C4-2B (cell line): ENCODE results near the gene P3H2.

ENCODE experiments used
- CTCF ChIP-seq: fragments of 450-650 bp; conservative IDR thresholded peaks from 2 replicates; pipeline ENCODE4 v1.5.1; 2017; ENCODE audit warnings: mild to moderate bottlenecking
- ZFX ChIP-seq: fragments of 450-650 bp; IDR thresholded peaks from 2 replicates; pipeline ENCODE4 v1.6.1; 2017

- no peak for TF ChIP-seq CTCF
- TF ChIP-seq ZFX = no peak
These were observed 45.9 kb downstream of the P3H2 start for GRCh38 chr3:190074817-190075216.
